AG04450 (cell line): ENCODE results near the gene BRWD1. TPM values are rescaled to one million over a fixed set of nuclear protein-coding genes. Genes with fewer than 3 reads are reported as not detected.
A peak's percentile ranks its signal among the peaks of the same experiment; 100 is the strongest.

ENCODE experiments used
- CTCF ChIA-PET: fragments of 300-600, 350-600 bp; formaldehyde crosslinking; extraction: SDS; loops from one replicate; lab custom pipeline; 2022; ENCODE audit warnings: antibody characterized with exemption, inconsistent platforms; lab: Charles Lee
- POLR2A ChIA-PET: fragments of 350-600 bp; formaldehyde crosslinking; extraction: SDS; loops from one replicate; lab custom pipeline; 2021; ENCODE audit warnings: antibody characterized with exemption, inconsistent platforms; lab: Yijun Ruan, JAX
- DNase-seq: peaks from one replicate; pipeline ENCODE4 v3.0.0-alpha.2; 2011; ENCODE audit warnings: low read depth, low spot score
- H3K27ac ChIP-seq: one replicate; pipeline ENCODE4 v1.5.1; 2012; ENCODE audit warnings: low read depth, low read length, control low read depth
- H3K27me3 ChIP-seq: one replicate; pipeline ENCODE4 v1.6.0; 2012; ENCODE audit warnings: low read length; ENCODE audit not compliant: control insufficient read depth, insufficient read depth
- H3K4me3 ChIP-seq: 2 replicates; pipeline ENCODE4 v1.5.1; 2011; ENCODE audit warnings: mild to moderate bottlenecking, low read depth, low read length, control low read depth
- H3K9me3 ChIP-seq: 2 replicates; pipeline ENCODE4 v1.5.1; 2012; ENCODE audit warnings: low read length; ENCODE audit not compliant: control insufficient read depth, insufficient read depth
- polyA plus RNA-seq: library from polyadenylated mRNA; depleted of rRNA; stranded (reverse); fragments of >200 nt; gene quantifications from 2 replicates; pipeline ENCODE4 v1.2.3, GENCODE V29; 2011
- TF ChIP-seq, protein P1 (sequence below): IDR thresholded peaks from 2 replicates; pipeline ENCODE4 v1.5.1; 2011; ENCODE audit warnings: low read depth, low read length, control low read depth, inconsistent platforms

Gene BRWD1
- polyA plus RNA-seq, 1 experiment, result 19.7 TPM

GRCh38 chr21:39313042-39313570 lies 326 bp downstream of the BRWD1 start:
- POLR2A ChIA-PET, result interaction anchor here (0.5 to 1.8 kb wide), 6 partner anchors 9 to 74 kb away, joined by 3 to 9 read pairs (median 4); a partner anchor contains a TSS
- H3K27me3 ChIP-seq, result no peaks in the 10 kb centered on the region
- CTCF ChIA-PET, result interaction anchor here (0.6 to 1.8 kb wide), 6 partner anchors 11 to 128 kb away, joined by 3 to 4 read pairs (median 3); no protein-coding TSS in a partner anchor
- H3K27ac ChIP-seq, result no peak overlapping the region
- DNase-seq, result no peak
- H3K9me3 ChIP-seq, result no peaks in the 10 kb centered on the region; the same call in 1 of the 2 replicates
- TF ChIP-seq, protein P1, sequence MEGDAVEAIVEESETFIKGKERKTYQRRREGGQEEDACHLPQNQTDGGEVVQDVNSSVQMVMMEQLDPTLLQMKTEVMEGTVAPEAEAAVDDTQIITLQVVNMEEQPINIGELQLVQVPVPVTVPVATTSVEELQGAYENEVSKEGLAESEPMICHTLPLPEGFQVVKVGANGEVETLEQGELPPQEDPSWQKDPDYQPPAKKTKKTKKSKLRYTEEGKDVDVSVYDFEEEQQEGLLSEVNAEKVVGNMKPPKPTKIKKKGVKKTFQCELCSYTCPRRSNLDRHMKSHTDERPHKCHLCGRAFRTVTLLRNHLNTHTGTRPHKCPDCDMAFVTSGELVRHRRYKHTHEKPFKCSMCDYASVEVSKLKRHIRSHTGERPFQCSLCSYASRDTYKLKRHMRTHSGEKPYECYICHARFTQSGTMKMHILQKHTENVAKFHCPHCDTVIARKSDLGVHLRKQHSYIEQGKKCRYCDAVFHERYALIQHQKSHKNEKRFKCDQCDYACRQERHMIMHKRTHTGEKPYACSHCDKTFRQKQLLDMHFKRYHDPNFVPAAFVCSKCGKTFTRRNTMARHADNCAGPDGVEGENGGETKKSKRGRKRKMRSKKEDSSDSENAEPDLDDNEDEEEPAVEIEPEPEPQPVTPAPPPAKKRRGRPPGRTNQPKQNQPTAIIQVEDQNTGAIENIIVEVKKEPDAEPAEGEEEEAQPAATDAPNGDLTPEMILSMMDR, result no peak
- peak overlapping the region; percentile 74 for H3K4me3 ChIP-seq

DNA sequence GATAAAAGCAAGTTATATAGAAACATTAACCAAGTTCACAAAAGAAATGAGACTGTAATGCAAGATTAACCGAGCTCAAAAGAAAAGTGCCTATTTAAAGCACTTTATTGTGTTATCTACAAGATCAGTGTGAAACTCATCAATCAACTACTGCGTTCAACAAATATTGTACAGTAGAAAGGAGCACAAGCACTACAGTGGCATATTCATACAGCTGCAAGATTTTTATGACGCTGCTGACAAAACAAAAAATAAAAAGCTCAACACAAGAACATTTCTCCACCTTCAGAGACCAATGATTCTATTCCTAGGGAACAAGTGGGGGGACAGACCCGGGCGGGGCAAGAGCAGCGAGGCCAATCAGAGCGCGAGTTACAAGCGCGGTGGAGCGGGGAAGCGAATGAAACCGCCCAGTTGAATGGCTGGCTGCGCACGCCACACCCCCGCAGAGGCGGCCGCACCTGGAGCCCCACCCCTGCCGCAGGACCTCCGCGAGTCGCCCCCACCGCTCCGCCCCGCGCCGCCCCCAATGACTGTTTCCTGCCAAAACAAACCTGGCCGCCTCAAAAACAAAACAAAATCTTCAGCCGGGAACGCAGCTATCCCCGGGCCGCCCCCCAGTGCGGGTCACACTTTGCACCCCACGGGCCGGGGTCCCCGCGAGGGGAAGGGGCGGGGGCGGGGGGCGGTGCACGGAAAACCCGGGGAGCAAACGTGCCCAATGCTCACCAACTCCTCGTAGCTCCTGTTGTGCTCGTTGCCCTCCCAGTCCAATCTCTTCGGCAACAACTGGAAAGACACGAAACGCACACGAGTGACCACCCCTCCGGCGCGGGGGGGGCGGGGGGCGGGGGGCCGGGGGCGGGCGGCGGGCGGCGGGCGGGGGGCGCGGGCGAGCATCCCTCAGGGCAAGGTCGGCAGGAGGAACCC lies 1.1 kb downstream of the BRWD1 start:
- no peak overlapping the region for H3K27ac ChIP-seq

GRCh38 chr21:39311164-39311563 lies 2.3 kb downstream of the BRWD1 start:
- CTCF ChIA-PET, result no interaction called here
- TF ChIP-seq, protein P1, result no peak
- Histone ChIP-seq H3K4me3 (no peak overlapping the region), H3K27me3 (no peaks in the 10 kb centered on the region), H3K27ac (no peak overlapping the region), H3K9me3 (no peaks in the 10 kb centered on the region; the same call in 1 of the 2 replicates)
- POLR2A ChIA-PET, result no interaction called here
- DNase-seq, result no peak

More for the DNA sequence above, 1.1 kb downstream of the BRWD1 start:
- Histone ChIP-seq H3K9me3 (no peaks in the 10 kb centered on the region; the same call in 1 of the 2 replicates), H3K27me3 (no peaks in the 10 kb centered on the region), H3K4me3 (peak overlapping the region; percentile 74)
- TF ChIP-seq, protein P1, result no peak
- ChIA-PET POLR2A (interaction anchor here (0.6 to 1.7 kb wide), 4 partner anchors 14 to 75 kb away, joined by 3 to 5 read pairs (median 4); no protein-coding TSS in a partner anchor), CTCF (interaction anchor here (0.6 to 1.8 kb wide), 8 partner anchors 10 to 129 kb away, joined by 3 to 4 read pairs (median 3); no protein-coding TSS in a partner anchor)
- peak; percentile 79 for DNase-seq

GRCh38 chr21:39307466-39307865 lies 6.0 kb downstream of the BRWD1 start:
- no peak overlapping the region for H3K27ac ChIP-seq
- DNase-seq, result no peak
- TF ChIP-seq, protein P1, result no peak

More at GRCh38 chr21:39307466-39307865, 6.0 kb downstream of the BRWD1 start:
- no peaks in the 10 kb centered on the region for H3K27me3 ChIP-seq
- no peaks in the 10 kb centered on the region for H3K9me3 ChIP-seq
- H3K4me3 ChIP-seq, result no peak overlapping the region
- ChIA-PET CTCF (no interaction called here), POLR2A (no interaction called here)
